Endometrial microvascular endothelial cells (primary cell): ENCODE measurements around the gene YWHAB. TPM values are rescaled to one million over a fixed set of nuclear protein-coding genes. Genes with fewer than 3 reads are reported as not detected.

Experiments used
- in situ Hi-C: cut with HindIII; loops from 2 replicates; pipeline ENCODE4 v1.10.0; 2017; ENCODE audit warnings: low sequenced_read_pairs, low pct_unique_long_range_greater_than_20kb; ENCODE audit errors: inconsistent ontology term
- total RNA-seq: library from RNA; depleted of rRNA; stranded (reverse); fragments of >200 nt; gene quantifications from one replicate; pipeline ENCODE4 v1.2.3, GENCODE V29; 2015; ENCODE audit errors: inconsistent ontology term

Gene YWHAB
- total RNA-seq, 1 donor from 2014 or later = 187 TPM

GRCh38 chr20:44941120-44941691, 55.7 kb downstream of the YWHAB start:
- in situ Hi-C loops = no loop called here

- in situ Hi-C loops = no loop called here
These were observed 56.9 kb downstream of the YWHAB start for GRCh38 chr20:44942264-44942973.

GRCh38 chr20:44943828-44944227, 58.3 kb downstream of the YWHAB start:
- in situ Hi-C loops = no loop called here

- in situ Hi-C loops = no loop called here
These were observed 59.8 kb downstream of the YWHAB start for GRCh38 chr20:44945261-44945660.

GRCh38 chr20:44946271-44946852, 60.9 kb downstream of the YWHAB start:
- in situ Hi-C loops = no loop called here

- in situ Hi-C loops = no loop called here
These were observed 62.6 kb downstream of the YWHAB start for GRCh38 chr20:44948107-44948506.

GRCh38 chr20:44948513-44948912, 63.0 kb downstream of the YWHAB start:
- in situ Hi-C loops = no loop called here

- in situ Hi-C loops = no loop called here
These were observed 64.9 kb downstream of the YWHAB start for GRCh38 chr20:44950368-44950767.

GRCh38 chr20:44952731-44953130, 67.2 kb downstream of the YWHAB start:
- in situ Hi-C loops = no loop called here

GRCh38 chr20:44954211-44954610, 68.7 kb downstream of the YWHAB start:
- in situ Hi-C loops = no loop called here

- in situ Hi-C loops = no loop called here
These were observed 69.8 kb downstream of the YWHAB start for GRCh38 chr20:44955270-44955669.

GRCh38 chr20:44956410-44956809, 70.9 kb downstream of the YWHAB start:
- in situ Hi-C loops = no loop called here

Other genes starting within 250 kb of the YWHAB start
- 6.5 TPM for gene ADA, start 234.0 kb upstream of the YWHAB start, total RNA-seq
- gene CCN5, start 170.3 kb upstream of the YWHAB start, total RNA-seq = not detected
- not detected for gene KCNK15, start 139.8 kb upstream of the YWHAB start, total RNA-seq
- not detected for gene RIMS4, start 75.2 kb upstream of the YWHAB start, total RNA-seq
- 0.93 TPM for gene PABPC1L, start 24.4 kb downstream of the YWHAB start, total RNA-seq
- 64.1 TPM for gene TOMM34, start 74.7 kb downstream of the YWHAB start, total RNA-seq
- 13.7 TPM for gene STK4, start 80.8 kb downstream of the YWHAB start, total RNA-seq
- not detected for gene KCNS1, start 215.4 kb downstream of the YWHAB start, total RNA-seq
- gene WFDC5, start 229.5 kb downstream of the YWHAB start, total RNA-seq = not detected
- gene WFDC12, start 238.8 kb downstream of the YWHAB start, total RNA-seq = not detected